Prostate gland (tissue), 2 donors: Measurements from ENCODE around the gene NRCAM. TPM values are rescaled to one million over a fixed set of nuclear protein-coding genes. Genes with fewer than 3 reads are reported as not detected.

ENCODE experiments used
- DNase-seq: peaks from one replicate; pipeline ENCODE4 v3.0.0-alpha.2; 2019; ENCODE audit warnings: low spot score
- H3K27ac ChIP-seq, 2 donors: fragments of 200-600 bp; sonication (generic); 2 replicates each; pipeline ENCODE4 v1.5.1; 2017 to 2019
- H3K27me3 ChIP-seq: fragments of 200-600 bp; sonication (generic); replicated peaks from 2 replicates; pipeline ENCODE4 v1.5.1; 2019; ENCODE audit not compliant: insufficient read depth
- H3K36me3 ChIP-seq, 2 donors: fragments of 200-600 bp; sonication (generic); 1 replicate in 1 of 2; 2 replicates in 1 of 2; pipeline versions ENCODE4 v1.5.1 to v1.8.1; 2017 to 2019
- H3K4me1 ChIP-seq: fragments of 200-600 bp; sonication (generic); replicated peaks from 2 replicates; pipeline ENCODE4 v1.5.1; 2019
- H3K4me3 ChIP-seq, 2 donors: fragments of 200-600 bp; sonication (generic); 2 replicates each; pipeline ENCODE4 v1.5.1; 2017 to 2019
- H3K9me3 ChIP-seq: fragments of 200-600 bp; sonication (generic); 2 replicates; pipeline ENCODE4 v1.5.1; 2017
- CTCF ChIP-seq, 4 experiments: fragments of 200-600 bp in 2 of 4; fragments of 450-650 bp in 2 of 4; sonication (generic) in 2 of 4; IDR thresholded peaks; 1 replicate in 3 of 4; 2 replicates in 1 of 4; pipeline ENCODE4 v1.5.1; 2016 to 2019; ENCODE audit warnings: antibody characterized with exemption in 4 of 4, mild to moderate bottlenecking in 2 of 4, moderate library complexity in 2 of 4
- POLR2A ChIP-seq: fragments of 450-650 bp; IDR thresholded peaks from one replicate; pipeline ENCODE4 v1.6.1; 2016; ENCODE audit warnings: antibody characterized with exemption, mild to moderate bottlenecking
- POLR2AphosphoS5 ChIP-seq: sonication (generic); formaldehyde crosslinking; IDR thresholded peaks from one replicate; pipeline ENCODE4 v1.6.1; 2017; ENCODE audit warnings: antibody characterized with exemption
- WGBS: methylation state at CpG from one replicate; pipeline ENCODE4 v1.1.5; 2018; 5-methylcytosine and 5-hydroxymethylcytosine counted together
- intact Hi-C: fragments of 100-400 bp; cut with DNase I; formaldehyde crosslinking; loops from one replicate; pipeline ENCODE4 v1.14.2; 2022
- total RNA-seq, 2 donors: library from RNA; depleted of rRNA; stranded (reverse); fragments of >200 nt; gene quantifications; one replicate each; pipeline ENCODE4 v1.1.0, GENCODE V29; 2016

NRCAM gene
- total RNA-seq, 2 donors from 2014 or later: 1.1 to 3.1 TPM

GRCh38 chr7:108287857-108288256 is 168.4 kb downstream of the NRCAM start:
- no peaks in the 10 kb centered on the region for H3K9me3 ChIP-seq
- H3K4me3 ChIP-seq: no peak overlapping the region
- no peak for DNase-seq
- H3K36me3 ChIP-seq: no peaks in the 10 kb centered on the region
- H3K27ac ChIP-seq: no peak overlapping the region
- 98% methylated on average over 3 of the region's 3 CpGs for WGBS
- no peaks in the 10 kb centered on the region for H3K27me3 ChIP-seq
- TF ChIP-seq POLR2A: no peak
- no peak for TF ChIP-seq CTCF (IDR thresholded peaks at IDR 0.05)
- no peak for TF ChIP-seq POLR2AphosphoS5
- no peaks in the 10 kb centered on the region for H3K4me1 ChIP-seq
- intact Hi-C loops: no loop called here

GRCh38 chr7:108286290-108286904 is 169.8 kb downstream of the NRCAM start:
- no peaks in the 10 kb centered on the region for H3K4me1 ChIP-seq
- WGBS: 44% methylated on average over 9 of the region's 9 CpGs
- TF ChIP-seq POLR2A: no peak
- no peak for TF ChIP-seq CTCF (IDR thresholded peaks at IDR 0.05)
- no peak for TF ChIP-seq POLR2AphosphoS5
- H3K4me3 ChIP-seq: no peak overlapping the region
- no peaks in the 10 kb centered on the region for H3K27me3 ChIP-seq
- no peaks in the 10 kb centered on the region for H3K36me3 ChIP-seq
- no peak for DNase-seq
- intact Hi-C loops: no loop called here
- H3K27ac ChIP-seq: no peak overlapping the region
- no peaks in the 10 kb centered on the region for H3K9me3 ChIP-seq

GRCh38 chr7:108285778-108286177 is 170.5 kb downstream of the NRCAM start:
- H3K27ac ChIP-seq: no peak overlapping the region
- intact Hi-C loops: no loop called here
- H3K4me1 ChIP-seq: no peaks in the 10 kb centered on the region
- H3K4me3 ChIP-seq: no peak overlapping the region
- H3K9me3 ChIP-seq: no peaks in the 10 kb centered on the region
- 77% methylated on average over 2 of the region's 2 CpGs for WGBS
- TF ChIP-seq POLR2A: no peak
- no peak for TF ChIP-seq POLR2AphosphoS5
- TF ChIP-seq CTCF (IDR thresholded peaks at IDR 0.05): no peak
- no peak for DNase-seq
- no peaks in the 10 kb centered on the region for H3K36me3 ChIP-seq
- no peaks in the 10 kb centered on the region for H3K27me3 ChIP-seq

GRCh38 chr7:108285003-108285368 is 171.2 kb downstream of the NRCAM start:
- Histone ChIP-seq H3K4me3 (no peak overlapping the region), H3K27ac (no peak overlapping the region), H3K4me1 (no peaks in the 10 kb centered on the region), H3K36me3 (no peaks in the 10 kb centered on the region), H3K9me3 (no peaks in the 10 kb centered on the region), H3K27me3 (no peaks in the 10 kb centered on the region)
- intact Hi-C loops: no loop called here
- DNase-seq: no peak
- whole genome bisulfite sequencing: 91% methylated on average over 2 of the region's 2 CpGs
- TF ChIP-seq CTCF (IDR thresholded peaks at IDR 0.05) (no peak), POLR2AphosphoS5 (no peak), POLR2A (no peak)

GRCh38 chr7:108284349-108285002 is 171.8 kb downstream of the NRCAM start:
- Histone ChIP-seq H3K36me3 (no peaks in the 10 kb centered on the region), H3K27ac (no peak overlapping the region), H3K27me3 (no peaks in the 10 kb centered on the region), H3K4me3 (no peak overlapping the region), H3K9me3 (no peaks in the 10 kb centered on the region), H3K4me1 (no peaks in the 10 kb centered on the region)
- intact Hi-C loops: no loop called here
- 85% methylated on average over 6 of the region's 6 CpGs for WGBS
- no peak for TF ChIP-seq CTCF (IDR thresholded peaks at IDR 0.05)
- TF ChIP-seq POLR2A: no peak
- TF ChIP-seq POLR2AphosphoS5: no peak
- no peak for DNase-seq
